HEK293 (cell line): ENCODE measurements around the gene KIF13A.

Experiments
- CTCF ChIA-PET: fragments of 350-600 bp; formaldehyde crosslinking; extraction: SDS; loops from one replicate; lab custom pipeline; 2021; ENCODE audit warnings: antibody characterized with exemption; lab: Yijun Ruan, JAX
- POLR2A ChIA-PET: fragments of 300-600 bp; formaldehyde crosslinking; extraction: SDS; loops from one replicate; lab custom pipeline; 2020; ENCODE audit warnings: antibody characterized with exemption, inconsistent platforms; lab: Yijun Ruan, JAX
- H3K27ac ChIP-seq: fragments of 200-500 bp; sonication (Bioruptor generic); 2 replicates; pipeline ENCODE4 v1.5.1; 2014; ENCODE audit warnings: low read depth, low read length, control low read depth, inconsistent platforms; ENCODE audit errors: extremely low read depth
- H3K36me3 ChIP-seq, 2 experiments: fragments of 200-500 bp in 1 of 2; sonication (Bioruptor generic) in 1 of 2; 1 replicate in 1 of 2; 2 replicates in 1 of 2; pipeline ENCODE4 v1.5.1; 2014 to 2017; ENCODE audit warnings: inconsistent platforms in 2 of 2, low read length in 2 of 2; ENCODE audit not compliant: control insufficient read depth in 2 of 2, insufficient read depth in 1 of 2
- H3K4me1 ChIP-seq: fragments of 200-500 bp; sonication (Bioruptor generic); 2 replicates; pipeline ENCODE4 v1.5.1; 2014; ENCODE audit warnings: mild to moderate bottlenecking, low read length, inconsistent platforms; ENCODE audit not compliant: control insufficient read depth, insufficient read depth
- H3K4me3 ChIP-seq: 2 replicates; pipeline ENCODE4 v1.5.1; 2011; ENCODE audit warnings: low read depth, mild to moderate bottlenecking, control low read depth, low read length, moderate library complexity
- H3K9me3 ChIP-seq: fragments of 200-500 bp; sonication (Bioruptor generic); 2 replicates; pipeline ENCODE4 v1.5.1; 2014; ENCODE audit warnings: low read depth, low read length, inconsistent platforms; ENCODE audit not compliant: control insufficient read depth, insufficient read depth
- YY2 ChIP-seq: fragments of 450-650 bp; formaldehyde crosslinking; IDR thresholded peaks from 2 replicates; pipeline ENCODE4 v1.5.1; 2016; ENCODE audit warnings: missing biosample characterization, missing genetic modification characterization
- ZFP37 ChIP-seq: fragments of 450-650 bp; formaldehyde crosslinking; IDR thresholded peaks from 2 replicates; pipeline ENCODE4 v1.5.1; 2016; ENCODE audit warnings: missing biosample characterization, missing genetic modification characterization
- ZNF324 ChIP-seq: fragments of 450-650 bp; formaldehyde crosslinking; IDR thresholded peaks from 2 replicates; pipeline ENCODE4 v1.5.1; 2016; ENCODE audit warnings: missing biosample characterization, missing genetic modification characterization
- ZNF354C ChIP-seq: fragments of 450-650 bp; formaldehyde crosslinking; IDR thresholded peaks from 2 replicates; pipeline ENCODE4 v1.5.1; 2016; ENCODE audit warnings: missing biosample characterization, missing genetic modification characterization, low read depth, borderline replicate concordance
- ZNF558 ChIP-seq: fragments of 450-650 bp; formaldehyde crosslinking; IDR thresholded peaks from 2 replicates; pipeline ENCODE4 v1.5.1; 2016; ENCODE audit warnings: missing biosample characterization, missing genetic modification characterization
- ZNF707 ChIP-seq: fragments of 450-650 bp; formaldehyde crosslinking; IDR thresholded peaks from 2 replicates; pipeline ENCODE4 v1.5.1; 2016; ENCODE audit warnings: missing biosample characterization, missing genetic modification characterization
- ZNF768 ChIP-seq: fragments of 450-650 bp; formaldehyde crosslinking; IDR thresholded peaks from 2 replicates; pipeline ENCODE4 v1.5.1; 2018; ENCODE audit warnings: missing biosample characterization, mild to moderate bottlenecking, missing genetic modification characterization
- TF ChIP-seq, protein P1 (sequence below): fragments of 450-650 bp; formaldehyde crosslinking; IDR thresholded peaks from 2 replicates; pipeline ENCODE4 v1.5.1; 2016; ENCODE audit warnings: missing biosample characterization, missing genetic modification characterization
- TF ChIP-seq, protein P2 (sequence below): fragments of 450-650 bp; formaldehyde crosslinking; conservative IDR thresholded peaks from 2 replicates; pipeline ENCODE4 v1.5.1; 2016; ENCODE audit warnings: low read depth, missing biosample characterization, missing genetic modification characterization
- TF ChIP-seq, protein P3 (sequence below): fragments of 450-650 bp; formaldehyde crosslinking; IDR thresholded peaks from 2 replicates; pipeline ENCODE4 v1.5.1; 2016; ENCODE audit warnings: missing biosample characterization, missing genetic modification characterization

Gene KIF13A

DNA sequence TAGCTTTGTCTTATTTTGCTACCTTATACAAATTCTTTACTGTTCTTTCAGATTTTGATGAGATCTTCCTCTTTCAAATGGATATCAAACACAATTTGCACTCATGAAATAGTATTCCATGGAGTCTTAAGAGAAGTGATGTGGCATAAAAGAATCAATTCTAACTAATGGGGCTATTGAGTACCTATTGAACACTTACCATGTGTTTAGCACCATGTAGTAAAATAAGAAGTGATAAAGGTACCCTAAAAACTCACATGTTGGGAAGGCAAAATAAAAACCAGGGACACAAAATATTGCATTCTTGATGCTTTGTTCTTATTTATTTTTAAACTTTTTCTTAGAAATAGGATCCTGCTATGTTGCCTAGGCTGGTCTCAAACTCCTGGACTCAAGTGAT is 56.2 kb downstream of the KIF13A start:
- TF ChIP-seq ZNF558 (tag by site-specific recombination) (no peak), ZNF707 (tag by site-specific recombination) (no peak), ZNF324 (tag by site-specific recombination) (no peak)
- TF ChIP-seq, protein P1, sequence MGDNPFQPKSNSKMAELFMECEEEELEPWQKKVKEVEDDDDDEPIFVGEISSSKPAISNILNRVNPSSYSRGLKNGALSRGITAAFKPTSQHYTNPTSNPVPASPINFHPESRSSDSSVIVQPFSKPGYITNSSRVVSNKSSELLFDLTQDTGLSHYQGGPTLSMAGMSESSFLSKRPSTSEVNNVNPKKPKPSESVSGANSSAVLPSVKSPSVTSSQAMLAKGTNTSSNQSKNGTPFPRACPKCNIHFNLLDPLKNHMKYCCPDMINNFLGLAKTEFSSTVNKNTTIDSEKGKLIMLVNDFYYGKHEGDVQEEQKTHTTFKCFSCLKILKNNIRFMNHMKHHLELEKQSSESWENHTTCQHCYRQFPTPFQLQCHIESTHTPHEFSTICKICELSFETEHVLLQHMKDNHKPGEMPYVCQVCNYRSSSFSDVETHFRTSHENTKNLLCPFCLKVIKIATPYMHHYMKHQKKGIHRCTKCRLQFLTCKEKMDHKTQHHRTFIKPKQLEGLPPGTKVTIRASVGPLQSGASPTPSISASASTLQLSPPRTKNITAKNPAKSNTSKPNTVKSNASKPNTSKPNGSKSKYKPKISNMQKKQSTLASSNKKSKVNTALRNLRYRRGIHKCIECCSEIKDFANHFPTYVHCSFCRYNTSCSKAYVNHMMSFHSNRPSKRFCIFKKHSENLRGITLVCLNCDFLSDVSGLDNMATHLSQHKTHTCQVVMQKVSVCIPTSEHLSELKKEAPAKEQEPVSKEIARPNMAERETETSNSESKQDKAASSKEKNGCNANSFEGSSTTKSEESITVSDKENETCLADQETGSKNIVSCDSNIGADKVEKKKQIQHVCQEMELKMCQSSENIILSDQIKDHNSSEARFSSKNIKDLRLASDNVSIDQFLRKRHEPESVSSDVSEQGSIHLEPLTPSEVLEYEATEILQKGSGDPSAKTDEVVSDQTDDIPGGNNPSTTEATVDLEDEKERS (tag by site-specific recombination) = no peak
- TF ChIP-seq, all 188 proteins: peak for 0
- CTCF ChIA-PET = no interaction called here
- POLR2A ChIA-PET = no interaction called here
- no peaks in the 10 kb centered on the region for H3K36me3 ChIP-seq
- peaks cover 3% of the 10 kb centered on the region; the same call in 1 of the 2 replicates for H3K4me1 ChIP-seq
- no peaks in the 10 kb centered on the region for H3K9me3 ChIP-seq
- H3K27ac ChIP-seq = no peak overlapping the region
- no peak overlapping the region for H3K4me3 ChIP-seq

DNA sequence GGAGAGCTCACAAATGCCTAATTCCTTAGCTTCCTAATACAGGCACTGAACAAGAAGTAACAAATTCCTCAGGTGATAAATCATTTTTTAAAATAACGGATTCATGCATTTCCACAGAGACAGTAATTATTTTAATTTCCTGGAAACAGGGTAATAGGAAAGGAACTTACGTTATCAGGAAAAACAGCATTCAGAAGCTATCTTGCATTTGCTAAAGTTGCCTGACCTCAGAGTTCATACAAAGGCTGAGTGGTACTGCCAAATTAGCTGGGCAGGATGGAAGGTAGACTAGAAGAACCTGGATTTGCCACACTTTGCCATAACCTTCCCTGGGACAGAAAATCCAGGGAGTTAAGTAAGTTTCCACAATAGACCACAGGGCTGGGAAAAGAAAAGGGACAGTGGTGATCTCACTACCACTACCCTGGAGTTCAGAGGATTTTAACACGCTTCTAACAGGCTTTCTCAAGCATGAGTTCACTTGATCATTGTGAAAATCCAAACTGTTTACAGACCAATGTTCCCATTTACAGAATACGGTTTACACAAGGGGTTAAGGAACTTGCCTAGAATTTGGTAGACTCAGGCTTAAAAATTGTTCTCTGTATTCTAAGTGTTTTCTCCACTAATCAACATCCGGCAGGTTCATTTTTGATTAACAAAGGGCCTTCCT is 57.0 kb downstream of the KIF13A start:
- no peaks in the 10 kb centered on the region for H3K36me3 ChIP-seq
- H3K4me3 ChIP-seq = no peak overlapping the region
- TF ChIP-seq ZNF768 (tag by site-specific recombination) (no peak), ZFP37 (tag by site-specific recombination) (no peak), YY2 (tag by site-specific recombination) (no peak), ZNF354C (tag by site-specific recombination) (no peak)
- H3K9me3 ChIP-seq = no peaks in the 10 kb centered on the region
- H3K27ac ChIP-seq = no peak overlapping the region
- CTCF ChIA-PET = no interaction called here
- H3K4me1 ChIP-seq = peaks cover 3% of the 10 kb centered on the region; the same call in 1 of the 2 replicates
- POLR2A ChIA-PET = no interaction called here

DNA sequence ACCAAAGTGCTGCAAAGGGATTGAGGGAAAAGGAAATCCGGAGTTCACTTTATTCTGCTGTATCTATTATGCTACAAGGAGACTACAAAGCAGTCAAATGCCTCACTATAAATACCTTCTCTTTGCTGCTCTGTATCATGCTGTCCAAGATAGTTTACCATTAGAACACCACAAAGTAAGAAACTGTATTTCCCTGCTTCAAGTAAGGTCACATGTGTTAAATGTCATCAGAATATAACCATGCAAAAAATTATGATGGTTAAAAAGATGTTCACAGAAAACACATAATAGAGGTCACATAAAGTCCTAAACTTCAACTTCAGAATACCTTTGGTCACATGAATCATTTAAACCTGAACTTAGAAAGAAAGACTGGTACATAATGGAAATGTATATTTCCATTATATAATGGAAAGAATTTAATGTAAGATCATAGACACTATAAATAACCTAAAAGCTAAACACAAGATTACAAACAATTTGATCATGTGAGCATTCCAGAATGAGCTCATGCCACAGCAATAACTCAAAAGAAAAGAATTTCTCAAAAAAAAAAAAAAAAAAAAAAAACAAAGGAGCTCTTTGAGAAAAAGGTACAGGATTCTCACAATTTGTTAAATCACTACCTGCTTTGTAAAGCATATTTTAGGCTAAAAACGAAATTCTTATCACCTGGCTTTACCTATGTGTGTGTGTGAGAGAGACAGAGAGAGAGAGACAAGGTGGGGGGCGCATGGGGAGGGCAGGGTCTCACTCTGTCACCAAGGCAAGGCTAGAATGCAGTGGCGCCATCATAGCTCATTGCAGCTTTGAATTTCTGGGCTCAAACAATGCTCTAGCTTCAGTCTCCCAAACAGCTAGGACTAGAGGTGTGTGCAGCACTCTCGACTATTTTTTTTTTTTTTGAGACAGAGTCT is 58.7 kb downstream of the KIF13A start:
- POLR2A ChIA-PET = no interaction called here
- Histone ChIP-seq H3K9me3 (no peaks in the 10 kb centered on the region), H3K4me1 (no peaks in the 10 kb centered on the region), H3K4me3 (no peak overlapping the region), H3K36me3 (no peaks in the 10 kb centered on the region)
- TF ChIP-seq, protein P2, sequence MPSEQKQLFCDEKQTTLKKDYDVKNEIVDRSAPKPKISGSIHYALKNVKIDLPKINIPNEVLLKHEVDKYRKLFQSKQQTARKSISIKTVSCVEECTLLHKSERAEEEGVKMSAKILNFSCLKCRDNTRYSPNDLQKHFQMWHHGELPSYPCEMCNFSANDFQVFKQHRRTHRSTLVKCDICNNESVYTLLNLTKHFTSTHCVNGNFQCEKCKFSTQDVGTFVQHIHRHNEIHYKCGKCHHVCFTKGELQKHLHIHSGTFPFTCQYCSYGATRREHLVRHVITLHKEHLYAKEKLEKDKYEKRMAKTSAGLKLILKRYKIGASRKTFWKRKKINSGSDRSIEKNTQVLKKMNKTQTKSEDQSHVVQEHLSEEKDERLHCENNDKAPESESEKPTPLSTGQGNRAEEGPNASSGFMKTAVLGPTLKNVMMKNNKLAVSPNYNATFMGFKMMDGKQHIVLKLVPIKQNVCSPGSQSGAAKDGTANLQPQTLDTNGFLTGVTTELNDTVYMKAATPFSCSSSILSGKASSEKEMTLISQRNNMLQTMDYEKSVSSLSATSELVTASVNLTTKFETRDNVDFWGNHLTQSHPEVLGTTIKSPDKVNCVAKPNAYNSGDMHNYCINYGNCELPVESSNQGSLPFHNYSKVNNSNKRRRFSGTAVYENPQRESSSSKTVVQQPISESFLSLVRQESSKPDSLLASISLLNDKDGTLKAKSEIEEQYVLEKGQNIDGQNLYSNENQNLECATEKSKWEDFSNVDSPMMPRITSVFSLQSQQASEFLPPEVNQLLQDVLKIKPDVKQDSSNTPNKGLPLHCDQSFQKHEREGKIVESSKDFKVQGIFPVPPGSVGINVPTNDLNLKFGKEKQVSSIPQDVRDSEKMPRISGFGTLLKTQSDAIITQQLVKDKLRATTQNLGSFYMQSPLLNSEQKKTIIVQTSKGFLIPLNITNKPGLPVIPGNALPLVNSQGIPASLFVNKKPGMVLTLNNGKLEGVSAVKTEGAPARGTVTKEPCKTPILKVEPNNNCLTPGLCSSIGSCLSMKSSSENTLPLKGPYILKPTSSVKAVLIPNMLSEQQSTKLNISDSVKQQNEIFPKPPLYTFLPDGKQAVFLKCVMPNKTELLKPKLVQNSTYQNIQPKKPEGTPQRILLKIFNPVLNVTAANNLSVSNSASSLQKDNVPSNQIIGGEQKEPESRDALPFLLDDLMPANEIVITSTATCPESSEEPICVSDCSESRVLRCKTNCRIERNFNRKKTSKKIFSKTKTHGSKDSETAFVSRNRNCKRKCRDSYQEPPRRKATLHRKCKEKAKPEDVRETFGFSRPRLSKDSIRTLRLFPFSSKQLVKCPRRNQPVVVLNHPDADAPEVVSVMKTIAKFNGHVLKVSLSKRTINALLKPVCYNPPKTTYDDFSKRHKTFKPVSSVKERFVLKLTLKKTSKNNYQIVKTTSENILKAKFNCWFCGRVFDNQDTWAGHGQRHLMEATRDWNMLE (tag by site-specific recombination) = no peak
- TF ChIP-seq, protein P3, sequence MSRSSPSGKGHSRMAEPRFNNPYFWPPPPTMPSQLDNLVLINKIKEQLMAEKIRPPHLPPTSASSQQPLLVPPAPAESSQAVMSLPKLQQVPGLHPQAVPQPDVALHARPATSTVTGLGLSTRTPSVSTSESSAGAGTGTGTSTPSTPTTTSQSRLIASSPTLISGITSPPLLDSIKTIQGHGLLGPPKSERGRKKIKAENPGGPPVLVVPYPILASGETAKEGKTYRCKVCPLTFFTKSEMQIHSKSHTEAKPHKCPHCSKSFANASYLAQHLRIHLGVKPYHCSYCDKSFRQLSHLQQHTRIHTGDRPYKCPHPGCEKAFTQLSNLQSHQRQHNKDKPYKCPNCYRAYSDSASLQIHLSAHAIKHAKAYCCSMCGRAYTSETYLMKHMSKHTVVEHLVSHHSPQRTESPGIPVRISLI (tag by site-specific recombination) = peak; percentile 66; the same call in 1 of the 2 replicates
- TF ChIP-seq, all 188 proteins: peak for 1
- CTCF ChIA-PET = interaction anchor here (0.6 kb wide), 1 partner anchor 46 kb away, joined by 3 read pairs; no protein-coding TSS in a partner anchor
- no peak overlapping the region for H3K27ac ChIP-seq
